Ramos (cell line): ENCODE measurements around the gene TST.

Experiments
- in situ Hi-C: fragments of 300-500 bp; cut with MboI; formaldehyde crosslinking; loops from one replicate; pipeline ENCODE4 v1.14.3; 2022; ENCODE audit warnings: low sequenced_read_pairs; ENCODE audit not compliant: unreplicated experiment

The TST gene

DNA sequence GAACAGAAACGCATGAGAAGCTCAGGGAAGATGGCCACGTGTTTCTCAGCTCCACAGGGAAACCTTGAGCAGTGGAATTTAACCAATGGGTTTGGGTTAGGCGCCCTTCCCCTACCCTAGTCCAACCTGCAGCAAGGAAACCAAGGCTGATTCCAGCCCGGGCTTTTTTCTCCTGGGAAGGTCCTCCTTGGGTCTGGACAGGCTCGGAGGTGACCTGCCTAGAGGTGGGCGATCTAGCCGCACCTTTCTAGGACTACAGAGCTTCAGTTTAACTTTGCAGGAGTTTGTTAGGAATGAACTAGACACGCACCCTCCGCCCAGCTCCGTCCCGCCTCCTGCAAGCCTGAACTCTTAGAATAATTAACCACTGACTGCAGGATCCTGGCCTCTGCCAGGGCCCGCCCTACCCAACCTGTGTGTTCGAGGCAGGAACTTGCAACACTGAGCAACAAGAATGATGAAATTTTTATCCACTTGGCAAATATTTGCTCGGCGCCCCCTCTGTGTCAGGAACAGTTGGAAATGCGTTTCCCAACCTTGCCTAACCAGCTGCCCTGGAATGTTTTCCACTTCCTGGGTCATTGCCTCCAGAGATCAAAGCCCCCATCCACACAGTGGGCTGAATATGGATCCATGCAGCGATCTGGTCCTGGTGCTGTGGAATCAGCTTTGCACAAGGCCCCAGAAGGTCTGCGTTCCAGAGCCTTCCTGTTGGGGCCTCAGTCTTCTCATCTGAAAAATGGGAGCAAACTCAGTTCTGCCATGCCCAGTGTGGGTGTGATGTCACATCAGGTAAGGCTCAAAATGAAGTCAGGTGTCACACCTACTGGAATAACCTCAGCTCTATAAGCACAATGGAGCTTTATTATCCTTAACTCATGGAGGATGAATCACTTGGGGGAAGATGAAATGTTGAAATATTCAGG, 13.6 kb upstream of the TST start:
- in situ Hi-C loops: no loop called here

- in situ Hi-C loops: no loop called here
Measured at GRCh38 chr22:37032134-37032534, 12.9 kb upstream of the TST start.

DNA sequence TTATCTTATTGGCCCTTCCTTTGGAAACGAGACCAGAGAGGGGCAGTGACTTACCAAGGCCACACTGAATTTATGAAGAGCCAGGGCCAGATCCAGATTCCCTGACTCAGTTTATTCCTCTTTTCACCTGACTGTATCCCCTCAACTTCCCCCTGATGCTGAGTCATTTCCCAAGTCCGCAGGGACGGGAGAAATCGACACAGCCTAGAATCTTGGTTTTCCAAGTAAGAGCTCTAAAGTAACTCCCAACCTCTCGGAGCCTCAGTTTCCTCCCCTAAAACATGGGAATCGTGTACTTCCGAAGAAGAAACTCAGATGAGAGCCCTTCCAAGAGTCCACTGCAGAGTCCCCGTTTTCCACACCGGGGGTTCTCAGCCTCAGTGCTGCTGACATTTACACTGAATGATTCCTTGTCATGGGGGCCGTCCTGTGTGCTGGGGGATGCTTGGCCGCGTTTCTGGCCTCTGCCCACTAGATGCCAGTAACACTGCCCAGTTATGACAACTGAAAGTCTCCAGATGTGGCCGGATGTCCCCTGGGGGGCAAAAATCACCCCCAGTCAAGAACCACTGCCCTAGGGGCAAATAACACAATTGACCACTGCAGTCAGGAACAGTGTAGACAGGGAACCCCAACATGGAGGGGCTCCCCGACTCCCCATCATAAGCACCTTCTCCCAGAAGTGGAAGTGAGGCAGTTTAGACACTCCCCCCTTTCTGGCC, 11.5 kb upstream of the TST start:
- in situ Hi-C loops: no loop called here

GRCh38 chr22:37028692-37029674, 9.7 kb upstream of the TST start:
- in situ Hi-C loops: no loop called here

DNA sequence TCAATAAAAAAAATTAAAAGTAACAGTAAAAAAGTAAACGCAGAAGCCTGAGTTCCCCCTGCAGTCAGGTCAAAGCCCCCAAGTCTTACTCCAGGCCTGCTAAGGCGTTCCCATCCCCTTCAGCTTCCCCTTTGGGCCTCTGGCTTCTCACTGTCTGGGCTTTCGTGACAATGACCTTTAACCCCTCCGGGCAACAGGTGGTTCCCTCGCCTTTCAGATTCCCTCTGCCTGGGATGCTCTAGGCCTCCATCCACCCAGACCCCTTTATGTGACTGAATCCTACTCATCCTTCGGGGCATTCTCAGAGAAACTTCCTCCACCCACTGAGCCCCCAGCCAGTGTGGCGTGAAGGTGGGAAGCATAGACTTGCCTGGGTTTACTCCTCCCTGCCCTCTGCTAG, 8.3 kb upstream of the TST start:
- in situ Hi-C loops: no loop called here

GRCh38 chr22:37026325-37026724, 7.1 kb upstream of the TST start:
- in situ Hi-C loops: no loop called here

GRCh38 chr22:37025500-37026070, 6.3 kb upstream of the TST start:
- in situ Hi-C loops: no loop called here

DNA sequence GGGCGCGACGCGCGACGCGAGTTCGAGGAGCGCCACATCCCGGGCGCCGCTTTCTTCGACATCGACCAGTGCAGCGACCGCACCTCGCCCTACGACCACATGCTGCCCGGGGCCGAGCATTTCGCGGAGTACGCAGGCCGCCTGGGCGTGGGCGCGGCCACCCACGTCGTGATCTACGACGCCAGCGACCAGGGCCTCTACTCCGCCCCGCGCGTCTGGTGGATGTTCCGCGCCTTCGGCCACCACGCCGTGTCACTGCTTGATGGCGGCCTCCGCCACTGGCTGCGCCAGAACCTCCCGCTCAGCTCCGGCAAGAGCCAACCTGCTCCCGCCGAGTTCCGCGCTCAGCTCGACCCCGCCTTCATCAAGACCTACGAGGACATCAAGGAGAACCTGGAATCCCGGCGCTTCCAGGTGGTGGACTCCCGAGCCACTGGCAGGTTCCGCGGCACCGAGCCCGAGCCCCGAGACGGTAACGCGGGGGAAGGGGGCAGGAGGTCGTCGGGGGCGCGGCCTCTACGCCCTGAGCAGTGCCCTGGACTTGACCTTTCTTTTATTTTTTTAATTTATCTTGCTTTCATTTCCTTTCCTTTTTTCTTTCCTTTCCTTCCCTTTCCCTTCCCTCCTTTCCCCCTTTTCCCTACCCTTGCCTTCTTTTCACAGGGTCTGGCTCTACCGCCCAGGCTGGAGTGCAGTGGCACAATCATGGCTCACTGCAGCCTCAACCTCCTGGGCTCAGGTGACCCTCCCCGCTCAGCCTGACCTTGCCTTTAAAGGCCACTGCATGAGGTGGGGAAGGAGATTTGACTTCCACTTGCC, 5.3 kb upstream of the TST start:
- in situ Hi-C loops: no loop called here

DNA sequence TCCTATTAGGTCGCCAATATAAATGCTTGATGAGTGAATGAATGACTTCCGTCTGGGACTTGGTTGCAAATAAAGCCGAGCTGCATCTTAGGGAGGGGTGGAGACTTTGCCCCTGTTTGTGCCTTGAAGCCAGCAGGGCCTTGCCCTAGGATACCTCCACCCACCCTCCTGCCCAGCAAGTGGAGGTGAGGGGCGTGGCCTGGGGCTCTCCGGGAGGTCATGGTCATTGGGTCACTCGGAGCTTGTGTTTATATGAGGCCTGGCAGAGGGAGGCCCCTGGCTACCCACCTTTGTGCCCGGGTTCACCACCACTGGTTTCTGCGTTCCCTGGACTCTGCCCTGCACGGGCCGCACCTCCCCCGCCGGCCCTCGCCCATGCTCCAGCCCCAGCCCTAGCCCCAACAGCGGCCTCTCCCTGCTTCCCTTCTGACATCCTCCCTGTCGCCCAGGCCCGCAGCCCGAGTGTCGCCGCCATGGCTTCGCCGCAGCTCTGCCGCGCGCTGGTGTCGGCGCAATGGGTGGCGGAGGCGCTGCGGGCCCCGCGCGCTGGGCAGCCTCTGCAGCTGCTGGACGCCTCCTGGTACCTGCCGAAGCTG, 4.6 kb upstream of the TST start:
- in situ Hi-C loops: no loop called here

GRCh38 chr22:37022483-37023337, 3.5 kb upstream of the TST start:
- in situ Hi-C loops: no loop called here

DNA sequence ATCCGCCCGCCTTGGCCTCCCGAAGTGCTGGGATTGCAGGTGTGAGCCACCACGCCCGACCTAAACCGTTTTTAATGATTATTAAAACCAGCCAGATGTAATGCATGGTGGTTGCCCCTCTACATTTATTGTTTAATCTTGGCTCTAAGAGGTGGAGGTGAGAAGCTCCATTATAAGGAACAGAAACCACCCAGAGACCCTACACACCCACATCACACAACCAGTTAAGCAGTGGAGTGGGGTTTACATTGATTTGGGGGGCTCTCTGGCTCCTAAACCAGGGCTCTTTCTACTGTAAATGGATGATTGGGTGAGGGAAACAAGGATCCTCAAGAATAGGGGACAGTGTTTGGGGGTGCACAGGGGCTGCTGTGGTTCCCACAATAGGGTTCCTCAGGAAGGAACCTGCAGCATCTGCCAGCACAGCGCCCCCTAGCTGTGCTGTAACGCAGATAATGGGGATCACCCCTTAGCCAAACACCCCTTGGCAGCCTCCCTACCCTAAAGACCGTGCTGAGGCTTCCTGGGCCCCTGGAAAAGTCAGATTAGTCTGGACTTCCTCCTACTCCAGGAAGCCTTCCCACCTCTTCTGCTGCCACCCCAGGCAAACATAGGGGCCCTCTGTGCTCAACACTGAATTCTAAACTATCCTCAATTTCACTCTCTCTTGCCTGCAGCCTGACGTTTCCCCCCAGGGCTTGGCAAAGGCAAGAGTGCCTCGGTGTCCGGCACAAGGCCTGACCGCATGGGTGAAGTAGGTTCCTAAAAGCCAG, 2.6 kb upstream of the TST start:
- in situ Hi-C loops: no loop called here

DNA sequence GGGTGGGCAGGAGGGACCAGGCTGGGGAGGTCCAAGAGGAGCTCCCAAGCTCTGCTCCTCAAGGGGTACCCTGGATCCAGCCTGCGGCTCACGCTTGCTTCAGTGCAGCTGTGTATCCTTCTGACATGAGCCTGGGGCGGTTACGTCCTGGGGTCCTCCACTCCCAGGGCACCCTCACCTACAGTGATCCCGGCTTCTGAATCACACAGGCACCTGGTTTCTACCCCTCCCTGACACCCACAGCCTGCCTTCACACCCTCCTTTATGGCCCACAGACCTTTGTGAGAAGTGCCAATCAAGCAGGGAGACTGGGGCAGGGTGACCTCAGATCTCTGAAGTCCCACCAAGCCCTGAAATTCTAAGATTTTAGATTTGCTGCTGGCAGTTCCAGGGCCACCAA, 1.8 kb upstream of the TST start:
- in situ Hi-C loops: no loop called here

DNA sequence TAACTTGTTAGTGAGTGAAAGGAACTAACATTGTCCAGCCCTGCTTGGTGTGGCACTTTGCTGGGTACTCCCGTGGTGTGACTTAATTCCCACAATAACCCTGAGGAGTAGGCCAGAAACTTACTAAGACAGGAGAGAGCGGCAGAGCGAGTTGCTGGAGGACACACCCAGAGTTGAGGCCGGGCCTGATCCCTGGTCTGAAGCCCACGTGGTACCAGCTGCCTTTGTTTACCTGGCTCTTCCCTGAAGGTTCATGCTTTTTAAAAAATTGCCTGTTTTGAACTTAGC, 889 bp upstream of the TST start:
- in situ Hi-C loops: no loop called here

- in situ Hi-C loops: no loop called here
Measured at GRCh38 chr22:37018815-37019308, 385 bp downstream of the TST start.

DNA sequence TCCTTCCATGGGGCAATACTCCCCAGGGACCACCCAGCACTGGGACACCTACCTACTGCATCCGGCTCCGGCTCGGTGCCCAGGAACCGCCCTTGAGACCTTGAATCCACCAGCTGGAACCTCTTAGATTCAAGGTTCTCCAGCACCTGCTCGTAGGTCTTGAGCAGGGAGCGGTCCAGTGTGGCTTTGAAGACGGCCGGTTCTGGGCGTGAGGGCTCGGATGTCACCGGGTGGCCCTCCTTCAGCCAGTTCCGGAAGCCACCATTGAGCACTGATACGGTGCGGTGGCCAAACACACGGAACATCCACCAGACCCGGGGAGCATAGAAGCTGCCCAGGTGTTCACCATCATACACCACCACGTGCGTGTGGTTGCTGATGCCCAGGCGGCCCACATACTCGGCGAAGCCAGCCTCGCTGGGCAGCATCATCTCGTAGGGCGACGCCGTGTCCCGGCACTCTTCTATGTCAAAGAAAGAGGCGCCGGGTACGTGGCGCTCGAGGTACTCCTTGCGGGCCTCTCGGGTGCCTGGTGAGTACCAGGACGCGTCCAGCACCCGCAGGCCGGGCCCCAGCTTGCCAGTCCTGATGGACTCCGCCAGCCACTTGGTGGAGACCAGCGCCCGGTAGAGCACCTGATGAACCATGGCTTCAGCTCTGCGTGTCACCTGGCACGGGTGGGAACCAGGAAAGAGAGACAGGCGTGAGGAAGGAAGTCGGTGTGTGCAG, 997 bp downstream of the TST start:
- in situ Hi-C loops: no loop called here

DNA sequence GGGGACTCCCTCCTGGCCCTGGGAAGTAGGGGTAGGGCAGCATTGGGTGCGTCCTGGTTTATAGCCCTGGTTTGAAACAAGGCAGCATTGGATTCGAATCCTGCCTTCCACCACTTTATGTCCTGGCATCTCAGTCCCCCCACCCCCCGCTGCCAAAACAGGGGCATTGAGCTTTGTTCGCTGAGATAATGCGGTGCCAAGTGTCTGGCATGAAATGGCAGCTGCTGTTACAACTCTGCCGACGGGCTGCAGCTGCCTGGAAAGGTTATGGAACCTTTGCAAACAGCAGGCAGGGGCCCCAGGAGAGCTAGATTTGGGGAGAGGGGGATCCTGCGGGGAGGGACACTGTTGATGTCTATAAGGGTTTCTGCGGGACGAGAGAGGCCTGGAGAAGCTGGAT, 1.9 kb downstream of the TST start:
- in situ Hi-C loops: no loop called here
